Stimulated activated CD8-positive, alpha-beta memory T cell treated with anti-CD3 and anti-CD28 coated beads, Interleukin-12 subunit alpha, Interleukin-12 subunit beta, amount 100 ng/mL, for 24 hours (primary cell): Measurements from ENCODE around the gene CCDC187.

Experiments
- DNase-seq: peaks from one replicate; pipeline ENCODE4 v3.0.0-alpha.2; 2020; ENCODE audit errors: extremely low read depth

CCDC187 gene

GRCh38 chr9:136225748-136226679 is 77.9 kb downstream of the CCDC187 start:
- DNase-seq: no peak

- DNase-seq: no peak
These were observed 78.5 kb downstream of the CCDC187 start for GRCh38 chr9:136225366-136225747.

GRCh38 chr9:136223871-136224640 is 79.8 kb downstream of the CCDC187 start:
- no peak for DNase-seq

GRCh38 chr9:136222906-136223285 is 81.0 kb downstream of the CCDC187 start:
- no peak for DNase-seq

- DNase-seq: no peak
These were observed 81.6 kb downstream of the CCDC187 start for GRCh38 chr9:136222166-136222905.

- DNase-seq: no peak
These were observed 83.7 kb downstream of the CCDC187 start for GRCh38 chr9:136220017-136220729.

GRCh38 chr9:136219276-136219675 is 84.6 kb downstream of the CCDC187 start:
- DNase-seq: no peak

- DNase-seq: no peak
These were observed 85.2 kb downstream of the CCDC187 start for GRCh38 chr9:136218673-136219072.

- no peak for DNase-seq
These were observed 85.6 kb downstream of the CCDC187 start for GRCh38 chr9:136218271-136218670.

- no peak for DNase-seq
These were observed 87.2 kb downstream of the CCDC187 start for GRCh38 chr9:136216541-136217244.

- no peak for DNase-seq
These were observed 90.2 kb downstream of the CCDC187 start for GRCh38 chr9:136213733-136214132.

GRCh38 chr9:136212345-136212950 is 91.4 kb downstream of the CCDC187 start:
- DNase-seq: no peak

- no peak for DNase-seq
These were observed 92.2 kb downstream of the CCDC187 start for GRCh38 chr9:136211441-136212344.

GRCh38 chr9:136211006-136211405 is 92.9 kb downstream of the CCDC187 start:
- no peak for DNase-seq

- no peak for DNase-seq
These were observed 93.6 kb downstream of the CCDC187 start for GRCh38 chr9:136210276-136210675.

GRCh38 chr9:136209786-136210185 is 94.1 kb downstream of the CCDC187 start:
- DNase-seq: no peak

- no peak for DNase-seq
These were observed 94.7 kb downstream of the CCDC187 start for GRCh38 chr9:136209232-136209631.

GRCh38 chr9:136208675-136209074 is 95.2 kb downstream of the CCDC187 start:
- DNase-seq: no peak

GRCh38 chr9:136207616-136208015 is 96.3 kb downstream of the CCDC187 start:
- DNase-seq: no peak
